ENCODE measurements around the gene DBN1.

DNA sequence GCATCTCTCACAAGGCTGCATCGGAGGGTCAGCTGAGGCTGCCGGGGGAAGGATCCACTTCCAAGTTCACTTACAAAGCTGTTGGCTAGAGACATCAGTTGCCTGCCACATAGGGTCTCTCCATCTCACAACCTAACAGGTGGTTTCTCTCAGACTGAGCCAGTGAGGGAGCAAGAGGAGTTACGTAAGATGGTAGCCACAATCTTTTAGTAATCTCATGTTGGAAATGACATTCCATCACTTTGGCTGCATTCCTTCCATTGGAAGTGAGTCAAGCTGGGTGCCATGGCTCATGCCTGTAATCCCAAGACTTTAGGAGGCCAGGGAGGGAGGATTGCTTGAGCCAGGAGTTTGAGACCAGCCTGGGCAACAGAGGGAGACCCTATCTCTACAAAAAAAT, 54.4 kb downstream of the DBN1 start:
- TF ChIP-seq, protein P1, sequence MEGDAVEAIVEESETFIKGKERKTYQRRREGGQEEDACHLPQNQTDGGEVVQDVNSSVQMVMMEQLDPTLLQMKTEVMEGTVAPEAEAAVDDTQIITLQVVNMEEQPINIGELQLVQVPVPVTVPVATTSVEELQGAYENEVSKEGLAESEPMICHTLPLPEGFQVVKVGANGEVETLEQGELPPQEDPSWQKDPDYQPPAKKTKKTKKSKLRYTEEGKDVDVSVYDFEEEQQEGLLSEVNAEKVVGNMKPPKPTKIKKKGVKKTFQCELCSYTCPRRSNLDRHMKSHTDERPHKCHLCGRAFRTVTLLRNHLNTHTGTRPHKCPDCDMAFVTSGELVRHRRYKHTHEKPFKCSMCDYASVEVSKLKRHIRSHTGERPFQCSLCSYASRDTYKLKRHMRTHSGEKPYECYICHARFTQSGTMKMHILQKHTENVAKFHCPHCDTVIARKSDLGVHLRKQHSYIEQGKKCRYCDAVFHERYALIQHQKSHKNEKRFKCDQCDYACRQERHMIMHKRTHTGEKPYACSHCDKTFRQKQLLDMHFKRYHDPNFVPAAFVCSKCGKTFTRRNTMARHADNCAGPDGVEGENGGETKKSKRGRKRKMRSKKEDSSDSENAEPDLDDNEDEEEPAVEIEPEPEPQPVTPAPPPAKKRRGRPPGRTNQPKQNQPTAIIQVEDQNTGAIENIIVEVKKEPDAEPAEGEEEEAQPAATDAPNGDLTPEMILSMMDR (IDR thresholded peaks at IDR 0.05), result no peak
- TF ChIP-seq EP300 (IDR thresholded peaks at IDR 0.05) (no peak), POLR2A (IDR thresholded peaks at IDR 0.05) (no peak)

Measured in ovary (tissue), 3 donors.